Endothelial cell of umbilical vein (primary cell): ENCODE measurements around the gene NAV2. TPM values are rescaled to one million over a fixed set of nuclear protein-coding genes. Genes with fewer than 3 reads are reported as not detected.

ENCODE experiments used
- BruUV-seq: library from RNA; stranded (reverse); fragments of 400-500 nt; replicated peaks from 2 replicates; lab custom pipeline; 2021; lab: Mats Ljungman, UMichigan
- CTCF ChIA-PET: fragments of 300-600, 350-600 bp; sonication (Branson Sonifier 250); formaldehyde crosslinking; loops from one replicate; lab custom pipeline; 2021; ENCODE audit warnings: antibody characterized with exemption, inconsistent platforms; lab: Charles Lee
- POLR2A ChIA-PET: fragments of 300-600, 350-600 bp; sonication (Branson Sonifier 250); formaldehyde crosslinking; loops from one replicate; lab custom pipeline; 2021; ENCODE audit warnings: antibody characterized with exemption, inconsistent platforms; lab: Charles Lee
- DNase-seq: peaks from one replicate; pipeline ENCODE4 v3.0.0-alpha.2; 2011; ENCODE audit warnings: low read depth, low spot score
- FAIRE-seq: peaks from 2 replicates; lab custom pipeline; 2011; peaks lifted over from hg19 to GRCh38; lab: Jason Lieb, UNC
- H2AFZ ChIP-seq: 2 replicates; pipeline ENCODE4 v1.6.0; 2012; ENCODE audit warnings: low read depth, low read length, control low read depth, inconsistent platforms
- H3K27ac ChIP-seq: 2 replicates; pipeline ENCODE4 v1.5.1; 2011; ENCODE audit warnings: low read depth, mild to moderate bottlenecking, control low read depth, low read length, moderate library complexity; ENCODE audit not compliant: insufficient read depth
- H3K27me3 ChIP-seq, 2 experiments: 2 replicates each; pipeline versions ENCODE4 v1.6.0 to v1.6.1; 2011; ENCODE audit warnings: low read length in 2 of 2, mixed read lengths in 1 of 2; ENCODE audit not compliant: control insufficient read depth in 2 of 2, insufficient read depth in 2 of 2
- H3K36me3 ChIP-seq, 2 experiments: 2 replicates in 1 of 2; 3 replicates in 1 of 2; pipeline ENCODE4 v1.5.1; 2011; ENCODE audit warnings: low read length in 2 of 2, mild to moderate bottlenecking in 1 of 2, moderate library complexity in 1 of 2; ENCODE audit not compliant: control insufficient read depth in 2 of 2, insufficient read depth in 2 of 2; ENCODE audit errors: extremely low read depth in 1 of 2
- H3K4me1 ChIP-seq: 3 replicates; pipeline ENCODE4 v1.5.1; 2011; ENCODE audit warnings: mild to moderate bottlenecking, low read length; ENCODE audit not compliant: control insufficient read depth, insufficient read depth; ENCODE audit errors: extremely low read depth
- H3K4me2 ChIP-seq: 2 replicates; pipeline ENCODE4 v1.6.1; 2011; ENCODE audit warnings: low read length, control low read depth, mixed read lengths; ENCODE audit not compliant: insufficient read depth
- H3K4me3 ChIP-seq, 3 experiments: fragments of 200-600 bp in 1 of 3; sonication (generic), shearing (Covaris generic) in 1 of 3; replicated peaks in 1 of 3; 2 replicates each; pipeline ENCODE4 v1.5.1; 2011 to 2016; ENCODE audit warnings: control low read depth in 3 of 3, low read length in 3 of 3, mild to moderate bottlenecking in 2 of 3, inconsistent platforms in 1 of 3, low read depth in 1 of 3, moderate library complexity in 1 of 3; ENCODE audit not compliant: insufficient read depth in 1 of 3
- H3K79me2 ChIP-seq: 2 replicates; pipeline ENCODE4 v1.6.0; 2012; ENCODE audit warnings: low read length, inconsistent platforms; ENCODE audit not compliant: control insufficient read depth, insufficient read depth
- H3K9ac ChIP-seq: replicated peaks from 2 replicates; pipeline ENCODE3; 2011; ENCODE audit warnings: low read length, control low read depth; ENCODE audit not compliant: insufficient read depth; ENCODE audit errors: extremely low read depth
- H3K9me1 ChIP-seq: replicated peaks from 3 replicates; pipeline ENCODE4 v1.6.0; 2011; ENCODE audit warnings: mild to moderate bottlenecking, low read length; ENCODE audit not compliant: control insufficient read depth, insufficient read depth; ENCODE audit errors: extremely low read depth
- H3K9me3 ChIP-seq: replicated peaks from 2 replicates; pipeline ENCODE4 v1.5.1; 2012; ENCODE audit warnings: low read length, inconsistent platforms; ENCODE audit not compliant: control insufficient read depth, insufficient read depth
- H4K20me1 ChIP-seq: replicated peaks from 2 replicates; pipeline ENCODE3; 2011; ENCODE audit warnings: mild to moderate bottlenecking, low read length; ENCODE audit not compliant: control insufficient read depth, insufficient read depth; ENCODE audit errors: extremely low read depth
- EZH2 ChIP-seq: IDR thresholded peaks from 2 replicates; pipeline ENCODE4 v1.6.1; 2012; ENCODE audit warnings: borderline replicate concordance, low read depth, mild to moderate bottlenecking, moderate library complexity, low read length, inconsistent platforms; ENCODE audit not compliant: severe bottlenecking
- FOS ChIP-seq: IDR thresholded peaks from 2 replicates; pipeline ENCODE4 v1.6.1; 2011; ENCODE audit warnings: mild to moderate bottlenecking, low read length, moderate library complexity, borderline replicate concordance; ENCODE audit not compliant: insufficient read depth
- GATA2 ChIP-seq: IDR thresholded peaks from 2 replicates; pipeline ENCODE4 v1.7.0; 2011; ENCODE audit warnings: low read depth, mild to moderate bottlenecking, moderate library complexity, mixed read lengths, low read length; ENCODE audit not compliant: insufficient read length, insufficient read depth
- JUN ChIP-seq: IDR thresholded peaks from 2 replicates; pipeline ENCODE4 v1.6.1; 2011; ENCODE audit warnings: borderline replicate concordance, low read depth; ENCODE audit not compliant: insufficient read length, insufficient read depth
- MYC ChIP-seq: IDR thresholded peaks from one replicate; pipeline ENCODE4 v1.6.1; 2011; ENCODE audit warnings: mild to moderate bottlenecking, low read depth, low read length
- POLR2A ChIP-seq: IDR thresholded peaks from 2 replicates; pipeline ENCODE4 v1.6.1; 2012; ENCODE audit warnings: low read depth, mild to moderate bottlenecking, control low read depth, low read length
- POLR2AphosphoS5 ChIP-seq: IDR thresholded peaks from 2 replicates; pipeline ENCODE4 v1.6.1; 2012; ENCODE audit warnings: low read depth, mild to moderate bottlenecking, control low read depth, low read length, moderate library complexity; ENCODE audit not compliant: insufficient read depth
- dilution Hi-C: fragments of 300-500 bp; cut with MboI; formaldehyde crosslinking; loops from one replicate; pipeline ENCODE4 v1.15.0; 2019; ENCODE audit warnings: low sequenced_read_pairs; ENCODE audit not compliant: extremely low pct_ligation_motif_present
- intact Hi-C: fragments of 100-400 bp; cut with micrococcal nuclease; formaldehyde crosslinking; loops from one replicate; pipeline ENCODE4 v1.10.0; 2022
- polyA plus RNA-seq, 4 experiments: library from polyadenylated mRNA; depleted of rRNA in 3 of 4; stranded (reverse) in 3 of 4; unstranded in 1 of 4; fragments of >200 nt; gene quantifications; 2 replicates each; pipeline versions ENCODE4 v1.2.1 to v1.2.3, GENCODE V29; 2011 to 2012; ENCODE audit warnings: missing spikeins in 1 of 4
- total RNA-seq: library from RNA; stranded (reverse); gene quantifications from 2 replicates; pipeline ENCODE4 v1.2.3, GENCODE V29; 2021
- TF ChIP-seq, protein P1 (sequence below): IDR thresholded peaks from 2 replicates; pipeline ENCODE4 v1.6.1; 2011; ENCODE audit not compliant: insufficient read depth, insufficient read length
- TF ChIP-seq, protein P2 (sequence below), 2 donors: IDR thresholded peaks; 1 replicate in 1 of 2; 2 replicates in 1 of 2; pipeline ENCODE4 v1.5.1; 2011; ENCODE audit warnings: low read length in 2 of 2, mild to moderate bottlenecking in 2 of 2, moderate library complexity in 2 of 2, control low read depth in 1 of 2, inconsistent platforms in 1 of 2, low read depth in 1 of 2; ENCODE audit not compliant: insufficient read depth in 1 of 2; ENCODE audit errors: extremely low read depth in 1 of 2

The NAV2 gene
- total and polyA plus RNA-seq, 2 donors (not counting 3 experiments of a cell fraction or from before 2014, with no cell fraction given), result 10.9 to 68.0 TPM

DNA sequence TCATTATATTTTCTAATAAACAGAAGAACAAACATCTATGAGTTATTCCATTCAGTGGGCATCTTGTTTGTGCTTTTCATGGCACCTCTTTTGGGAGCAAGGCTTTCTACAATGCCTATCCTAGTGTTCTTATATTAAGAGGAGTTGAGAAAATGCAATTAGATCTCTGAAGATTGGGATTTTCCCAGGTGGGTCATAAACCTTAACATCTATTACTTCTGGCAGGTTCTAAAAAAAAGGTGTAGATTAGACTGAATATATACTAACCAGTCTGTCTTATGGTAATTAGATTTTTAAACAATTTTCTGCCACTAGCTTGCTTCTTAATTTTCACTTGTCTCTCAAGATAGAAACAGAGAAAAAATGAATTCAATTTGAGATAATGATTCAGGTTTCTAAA, 128.3 kb downstream of the NAV2 start:
- peaks cover 38% of the 10 kb centered on the region for H3K79me2 ChIP-seq
- H3K9ac ChIP-seq, result no peak overlapping the region
- H4K20me1 ChIP-seq, result no peaks in the 10 kb centered on the region

More for the DNA sequence above, 128.3 kb downstream of the NAV2 start:
- FAIRE-seq (no peak), DNase-seq (no peak)
- intact Hi-C loops, result no loop called here
- Histone ChIP-seq H3K4me2 (no peak overlapping the region), H3K4me3 (no peak overlapping the region), H3K9me3 (no peaks in the 10 kb centered on the region), H3K36me3 (peaks cover 0 to 4% of the 10 kb centered on the region in 2 experiments), H3K4me1 (peaks cover 13% of the 10 kb centered on the region), H3K27ac (no peak overlapping the region), H3K9me1 (no peaks in the 10 kb centered on the region), H3K27me3 (no peaks in the 10 kb centered on the region), H2AFZ (no peak overlapping the region)
- ChIA-PET POLR2A (no interaction called here), CTCF (interaction anchor here (1.1 to 1.7 kb wide), 3 partner anchors 12 to 62 kb away, joined by 5 to 7 read pairs (median 5); no protein-coding TSS in a partner anchor)
- no TSS peak for BruUV-seq
- dilution Hi-C loops, result no loop called here
- TF ChIP-seq, protein P1, sequence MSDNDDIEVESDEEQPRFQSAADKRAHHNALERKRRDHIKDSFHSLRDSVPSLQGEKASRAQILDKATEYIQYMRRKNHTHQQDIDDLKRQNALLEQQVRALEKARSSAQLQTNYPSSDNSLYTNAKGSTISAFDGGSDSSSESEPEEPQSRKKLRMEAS, result no peak
- no peak for TF ChIP-seq POLR2A
- TF ChIP-seq GATA2, result no peak
- no peak for TF ChIP-seq FOS
- no peak for TF ChIP-seq EZH2
- no peak for TF ChIP-seq POLR2AphosphoS5
- TF ChIP-seq MYC, result no peak
- no peak for TF ChIP-seq JUN
- TF ChIP-seq, protein P2, sequence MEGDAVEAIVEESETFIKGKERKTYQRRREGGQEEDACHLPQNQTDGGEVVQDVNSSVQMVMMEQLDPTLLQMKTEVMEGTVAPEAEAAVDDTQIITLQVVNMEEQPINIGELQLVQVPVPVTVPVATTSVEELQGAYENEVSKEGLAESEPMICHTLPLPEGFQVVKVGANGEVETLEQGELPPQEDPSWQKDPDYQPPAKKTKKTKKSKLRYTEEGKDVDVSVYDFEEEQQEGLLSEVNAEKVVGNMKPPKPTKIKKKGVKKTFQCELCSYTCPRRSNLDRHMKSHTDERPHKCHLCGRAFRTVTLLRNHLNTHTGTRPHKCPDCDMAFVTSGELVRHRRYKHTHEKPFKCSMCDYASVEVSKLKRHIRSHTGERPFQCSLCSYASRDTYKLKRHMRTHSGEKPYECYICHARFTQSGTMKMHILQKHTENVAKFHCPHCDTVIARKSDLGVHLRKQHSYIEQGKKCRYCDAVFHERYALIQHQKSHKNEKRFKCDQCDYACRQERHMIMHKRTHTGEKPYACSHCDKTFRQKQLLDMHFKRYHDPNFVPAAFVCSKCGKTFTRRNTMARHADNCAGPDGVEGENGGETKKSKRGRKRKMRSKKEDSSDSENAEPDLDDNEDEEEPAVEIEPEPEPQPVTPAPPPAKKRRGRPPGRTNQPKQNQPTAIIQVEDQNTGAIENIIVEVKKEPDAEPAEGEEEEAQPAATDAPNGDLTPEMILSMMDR (IDR thresholded peaks at IDR 0.05; ENCODE audit: extremely low read depth in 1 of 2, insufficient read depth in 1 of 2, low read depth in 1 of 2, low read length in 2 of 2), result no peak
